HCT116 (cell line): ENCODE measurements around the gene RPTOR. TPM values are rescaled to one million over a fixed set of nuclear protein-coding genes. Genes with fewer than 3 reads are reported as not detected.

Experiments used
- ATAC-seq: fragments of 200-7000 bp; cut with Tn5 transposase; 2 replicates; pipeline ENCODE4 v1.9.1; 2020; ENCODE audit warnings: mild to moderate bottlenecking, moderate library complexity
- BruUV-seq: library from RNA; stranded (reverse); fragments of 400-500 nt; replicated peaks from 2 replicates; lab custom pipeline; 2021; lab: Mats Ljungman, UMichigan
- CTCF ChIA-PET: fragments of 300-600 bp; sonication (Branson Sonifier 250); formaldehyde crosslinking; loops from one replicate; lab custom pipeline; 2021; ENCODE audit warnings: antibody characterized with exemption; lab: Charles Lee
- POLR2A ChIA-PET: fragments of 300-600, 350-600 bp; sonication (Branson Sonifier 250); formaldehyde crosslinking; loops from one replicate; lab custom pipeline; 2021; ENCODE audit warnings: antibody characterized with exemption; lab: Charles Lee
- RAD21 ChIA-PET, 2 experiments: fragments of 300-600 bp; sonication (Branson Sonifier 250); formaldehyde crosslinking; loops; one replicate each; lab custom pipeline; 2023; ENCODE audit warnings: low total read pairs in 2 of 2; ENCODE audit not compliant: uncharacterized antibody in 2 of 2, unreplicated experiment in 2 of 2, low non-redundant PET in 1 of 2; lab: Charles Lee
- DNase-seq: peaks from one replicate; pipeline ENCODE4 v3.0.0-alpha.2; 2010; ENCODE audit warnings: low read depth, low spot score
- H2AFZ ChIP-seq: fragments of 200-600 bp; shearing (Covaris generic), sonication (generic); 2 replicates; pipeline ENCODE4 v1.6.1; 2017; ENCODE audit warnings: low read depth, mixed run types, mixed read lengths, antibody characterized with exemption, low read length; ENCODE audit not compliant: poor library complexity, severe bottlenecking
- H3K27ac ChIP-seq: 2 replicates; pipeline ENCODE4 v1.5.1; 2012; ENCODE audit warnings: low read depth, low read length
- H3K27me3 ChIP-seq: fragments of 200-600 bp; sonication (generic); 2 replicates; pipeline ENCODE4 v1.6.1; 2016; ENCODE audit warnings: mixed run types, low read length, mixed read lengths; ENCODE audit not compliant: insufficient read depth
- H3K36me3 ChIP-seq, 2 experiments: fragments of 200-500 bp in 1 of 2; fragments of 200-600 bp in 1 of 2; sonication (Bioruptor generic) in 1 of 2; sonication (generic) in 1 of 2; 2 replicates each; pipeline versions ENCODE4 v1.5.1 to v1.6.1; 2014 to 2016; ENCODE audit warnings: low read length in 2 of 2, inconsistent platforms in 1 of 2, mixed read lengths in 1 of 2, mixed run types in 1 of 2; ENCODE audit not compliant: insufficient read depth in 2 of 2, control insufficient read depth in 1 of 2
- H3K4me1 ChIP-seq, 2 experiments: fragments of 200-600 bp in 1 of 2; sonication (generic) in 1 of 2; 2 replicates each; pipeline versions ENCODE4 v1.5.1 to v1.6.1; 2012 to 2017; ENCODE audit warnings: low read length in 2 of 2, inconsistent platforms in 1 of 2, mild to moderate bottlenecking in 1 of 2, mixed read lengths in 1 of 2, mixed run types in 1 of 2, moderate library complexity in 1 of 2; ENCODE audit not compliant: insufficient read depth in 2 of 2, control insufficient read depth in 1 of 2
- H3K4me2 ChIP-seq: fragments of 200-600 bp; sonication (generic); 2 replicates; pipeline ENCODE4 v1.6.1; 2017; ENCODE audit warnings: mixed run types, low read length, mixed read lengths
- H3K4me3 ChIP-seq, 2 experiments: fragments of 200-600 bp in 1 of 2; sonication (generic) in 1 of 2; replicated peaks in 1 of 2; 2 replicates each; pipeline ENCODE4 v1.5.1; 2011 to 2016; ENCODE audit warnings: low read length in 2 of 2, control low read depth in 1 of 2, low read depth in 1 of 2, mild to moderate bottlenecking in 1 of 2, mixed read lengths in 1 of 2, mixed run types in 1 of 2
- H3K79me2 ChIP-seq: fragments of 200-600 bp; sonication (generic); 2 replicates; pipeline ENCODE4 v1.6.1; 2017; ENCODE audit warnings: mild to moderate bottlenecking, mixed run types, low read length, moderate library complexity, mixed read lengths; ENCODE audit not compliant: insufficient read depth
- H3K9ac ChIP-seq: fragments of 200-600 bp; sonication (generic); 2 replicates; pipeline ENCODE4 v1.6.1; 2016; ENCODE audit warnings: low read length, mixed read lengths
- H3K9me2 ChIP-seq: fragments of 200-600 bp; sonication (generic), shearing (Covaris generic); 2 replicates; pipeline ENCODE4 v1.6.1; 2017; ENCODE audit warnings: mixed run types, mild to moderate bottlenecking, moderate library complexity; ENCODE audit not compliant: insufficient read depth
- H3K9me3 ChIP-seq, 2 experiments: fragments of 200-500 bp in 1 of 2; fragments of 200-600 bp in 1 of 2; sonication (Bioruptor generic) in 1 of 2; sonication (generic) in 1 of 2; 2 replicates each; pipeline ENCODE4 v1.6.1; 2014 to 2017; ENCODE audit warnings: low read length in 2 of 2, mixed read lengths in 2 of 2, inconsistent platforms in 1 of 2, low read depth in 1 of 2, mild to moderate bottlenecking in 1 of 2, mixed run types in 1 of 2, moderate library complexity in 1 of 2; ENCODE audit not compliant: control insufficient read depth in 1 of 2, insufficient read depth in 1 of 2
- H4K20me1 ChIP-seq: fragments of 200-600 bp; sonication (generic), shearing (Covaris generic); 2 replicates; pipeline ENCODE4 v1.6.1; 2017; ENCODE audit warnings: mixed run types, mild to moderate bottlenecking, moderate library complexity; ENCODE audit not compliant: insufficient read depth
- ATF3 ChIP-seq: IDR thresholded peaks from 2 replicates; pipeline ENCODE4 v1.6.1; 2012
- CBX3 ChIP-seq: IDR thresholded peaks from 2 replicates; pipeline ENCODE4 v1.6.1; 2012; ENCODE audit warnings: low read depth
- CTCF ChIP-seq, 3 experiments: fragments of 200-600 bp in 1 of 3; sonication (generic) in 1 of 3; IDR thresholded peaks in 2 of 3; conservative IDR thresholded peaks in 1 of 3; 2 replicates each; pipeline ENCODE4 v1.5.1; 2012 to 2017; ENCODE audit warnings: low read depth in 2 of 3, low read length in 2 of 3, antibody characterized with exemption in 1 of 3, borderline replicate concordance in 1 of 3, control low read depth in 1 of 3, mild to moderate bottlenecking in 1 of 3, mixed read lengths in 1 of 3, mixed run types in 1 of 3, moderate library complexity in 1 of 3; ENCODE audit not compliant: insufficient read depth in 1 of 3
- ELF1 ChIP-seq: IDR thresholded peaks from 2 replicates; pipeline ENCODE4 v1.6.1; 2012; ENCODE audit warnings: low read depth, borderline replicate concordance
- EZH2 ChIP-seq: fragments of 200-600 bp; sonication (generic); IDR thresholded peaks from 2 replicates; pipeline ENCODE4 v1.6.1; 2017; ENCODE audit warnings: antibody characterized with exemption, mixed run types
- EZH2phosphoT487 ChIP-seq: fragments of 200-600 bp; IDR thresholded peaks from 2 replicates; pipeline ENCODE4 v1.6.1; 2018; ENCODE audit warnings: antibody characterized with exemption, borderline replicate concordance
- FOSL1 ChIP-seq: IDR thresholded peaks from 2 replicates; pipeline ENCODE4 v1.6.1; 2012; ENCODE audit warnings: low read depth
- JUND ChIP-seq: IDR thresholded peaks from 2 replicates; pipeline ENCODE4 v1.6.1; 2012
- MAX ChIP-seq: IDR thresholded peaks from 2 replicates; pipeline ENCODE4 v1.6.1; 2012
- POLR2A ChIP-seq: IDR thresholded peaks from 2 replicates; pipeline ENCODE4 v1.7.0; 2011; ENCODE audit warnings: borderline replicate concordance; ENCODE audit not compliant: insufficient read depth, insufficient read length; ENCODE audit errors: extremely low read depth
- RAD21 ChIP-seq: IDR thresholded peaks from 2 replicates; pipeline ENCODE4 v1.6.1; 2012; ENCODE audit warnings: low read depth, mild to moderate bottlenecking
- SIN3A ChIP-seq: IDR thresholded peaks from 2 replicates; pipeline ENCODE4 v1.6.1; 2012; ENCODE audit warnings: low read depth
- SP1 ChIP-seq: IDR thresholded peaks from 2 replicates; pipeline ENCODE4 v1.6.1; 2012; ENCODE audit warnings: low read depth
- SRF ChIP-seq: IDR thresholded peaks from 2 replicates; pipeline ENCODE4 v1.6.1; 2012; ENCODE audit warnings: low read depth
- TCF7L2 ChIP-seq: IDR thresholded peaks from 2 replicates; pipeline ENCODE4 v1.7.0; 2011; ENCODE audit warnings: borderline replicate concordance, inconsistent platforms; ENCODE audit not compliant: insufficient read depth, insufficient read length; ENCODE audit errors: extremely low read depth
- YY1 ChIP-seq: IDR thresholded peaks from 2 replicates; pipeline ENCODE4 v1.6.1; 2011; ENCODE audit warnings: low read length, low read depth, moderate library complexity, mild to moderate bottlenecking; ENCODE audit not compliant: insufficient replicate concordance; ENCODE audit errors: extremely low read depth
- ZBTB33 ChIP-seq: IDR thresholded peaks from 2 replicates; pipeline ENCODE4 v1.6.1; 2011; ENCODE audit warnings: mild to moderate bottlenecking, low read length, moderate library complexity; ENCODE audit not compliant: insufficient replicate concordance; ENCODE audit errors: extremely low read depth
- ZFX ChIP-seq: fragments of 450-650 bp; IDR thresholded peaks from 2 replicates; pipeline ENCODE4 v1.6.1; 2017
- ZNF274 ChIP-seq: fragments of 200-500 bp; sonication (Bioruptor generic); IDR thresholded peaks from 2 replicates; pipeline ENCODE4 v1.6.1; 2014; ENCODE audit warnings: mild to moderate bottlenecking, low read depth, low read length, inconsistent platforms
- intact Hi-C: fragments of 100-400 bp; cut with micrococcal nuclease; formaldehyde crosslinking; loops from 2 replicates; pipeline ENCODE4 v1.10.0; 2022
- total RNA-seq: library from RNA; stranded (reverse); gene quantifications from one replicate; pipeline ENCODE4 v1.2.1, GENCODE V29; 2021; ENCODE audit not compliant: unreplicated experiment

Gene RPTOR
- total RNA-seq, 1 experiment from 2014 or later = 69.5 TPM

- ChIA-PET RAD21 (no interaction called here), POLR2A (no interaction called here), CTCF (no interaction called here)
- Histone ChIP-seq H3K27me3 (no peaks in the 10 kb centered on the region), H3K4me2 (no peak overlapping the region), H3K4me3 (no peak overlapping the region), H3K9ac (no peak overlapping the region), H3K9me3 (no peaks in the 10 kb centered on the region), H3K79me2 (peaks cover 4% of the 10 kb centered on the region), H4K20me1 (no peaks in the 10 kb centered on the region), H3K27ac (no peak overlapping the region), H2AFZ (no peak overlapping the region), H3K9me2 (no peaks in the 10 kb centered on the region), H3K4me1 (peaks cover 0 to 23% of the 10 kb centered on the region in 2 experiments; a peak in 2 of 4 replicates), H3K36me3 (no peaks in the 10 kb centered on the region)
- TF ChIP-seq JUND = no peak
- no peak for TF ChIP-seq EZH2phosphoT487
- no peak for TF ChIP-seq ELF1
- TF ChIP-seq FOSL1 = no peak
- no peak for TF ChIP-seq TCF7L2
- TF ChIP-seq POLR2A = no peak
- no peak for TF ChIP-seq ATF3
- no peak for TF ChIP-seq ZNF274
- TF ChIP-seq SP1 = no peak
- TF ChIP-seq SIN3A = no peak
- no peak for TF ChIP-seq EZH2
- TF ChIP-seq SRF = no peak
- no peak for TF ChIP-seq RAD21
- no peak for TF ChIP-seq ZFX
- no peak for TF ChIP-seq CBX3
- TF ChIP-seq MAX = no peak
- TF ChIP-seq ZBTB33 = no peak
- no peak for TF ChIP-seq CTCF (IDR thresholded peaks at IDR 0.05 in 2 of 3, conservative IDR thresholded peaks at IDR 0.05 in 1 of 3; ENCODE audit: borderline replicate concordance in 1 of 3, insufficient read depth in 1 of 3, low read depth in 2 of 3, low read length in 2 of 3)
- TF ChIP-seq YY1 = no peak
- no TSS peak for BruUV-seq
- intact Hi-C loops = no loop called here
- no peak for ATAC-seq
- DNase-seq = no peak
Measured at GRCh38 chr17:80814491-80814890, 269.9 kb downstream of the RPTOR start.
